ENCODE measurements around the gene KREMEN2.

- TF ChIP-seq POLR2A (IDR thresholded peaks at IDR 0.05) (no peak), EP300 (IDR thresholded peaks at IDR 0.05) (no peak)
- TF ChIP-seq, protein P1, sequence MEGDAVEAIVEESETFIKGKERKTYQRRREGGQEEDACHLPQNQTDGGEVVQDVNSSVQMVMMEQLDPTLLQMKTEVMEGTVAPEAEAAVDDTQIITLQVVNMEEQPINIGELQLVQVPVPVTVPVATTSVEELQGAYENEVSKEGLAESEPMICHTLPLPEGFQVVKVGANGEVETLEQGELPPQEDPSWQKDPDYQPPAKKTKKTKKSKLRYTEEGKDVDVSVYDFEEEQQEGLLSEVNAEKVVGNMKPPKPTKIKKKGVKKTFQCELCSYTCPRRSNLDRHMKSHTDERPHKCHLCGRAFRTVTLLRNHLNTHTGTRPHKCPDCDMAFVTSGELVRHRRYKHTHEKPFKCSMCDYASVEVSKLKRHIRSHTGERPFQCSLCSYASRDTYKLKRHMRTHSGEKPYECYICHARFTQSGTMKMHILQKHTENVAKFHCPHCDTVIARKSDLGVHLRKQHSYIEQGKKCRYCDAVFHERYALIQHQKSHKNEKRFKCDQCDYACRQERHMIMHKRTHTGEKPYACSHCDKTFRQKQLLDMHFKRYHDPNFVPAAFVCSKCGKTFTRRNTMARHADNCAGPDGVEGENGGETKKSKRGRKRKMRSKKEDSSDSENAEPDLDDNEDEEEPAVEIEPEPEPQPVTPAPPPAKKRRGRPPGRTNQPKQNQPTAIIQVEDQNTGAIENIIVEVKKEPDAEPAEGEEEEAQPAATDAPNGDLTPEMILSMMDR (IDR thresholded peaks at IDR 0.05) = no peak
These were observed 27.6 kb upstream of the KREMEN2 start for GRCh38 chr16:2936436-2937011.

All from ovary (tissue), 3 donors.